IPS DF 4.7 (cell line): ENCODE data around the gene APLNR.
"Not testable (repeated sequence)": the region's sequence is repeated elsewhere in the genome, so short reads cannot be mapped to it uniquely, and the experiment has no call there.

Experiments
- DNase-seq: peaks from one replicate; pipeline ENCODE4 v3.0.0-alpha.2; 2013; ENCODE audit warnings: low spot score; ENCODE audit errors: extremely low read depth

APLNR gene

DNA sequence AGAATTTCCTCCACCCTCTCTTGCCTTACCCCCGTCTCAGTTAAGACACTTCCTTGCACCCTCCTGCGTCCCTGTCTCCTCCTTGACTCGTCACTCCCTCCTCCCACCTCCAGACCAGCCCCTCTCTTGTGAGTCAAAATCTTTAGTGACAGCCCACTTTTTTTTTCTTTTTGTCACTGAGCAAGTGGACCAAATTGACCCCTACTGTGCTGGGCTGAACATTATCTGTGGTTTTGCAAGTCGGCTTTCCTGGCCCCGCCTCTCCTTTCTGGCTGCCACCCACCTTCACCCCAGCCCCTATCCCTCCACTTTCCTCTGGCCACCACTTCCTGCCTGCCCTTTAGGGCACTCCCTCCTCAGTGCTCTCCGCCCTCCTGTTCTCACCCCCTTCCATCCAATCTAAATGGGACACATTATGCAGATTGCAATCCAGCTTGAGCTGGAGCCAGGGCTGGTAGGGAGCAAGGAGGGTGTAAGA, at the start of gene APLNR:
Gene APLNR, minus strand, starts transcription at position 47 of the 478 bp plus-strand sequence. CDS start 246 bp downstream, outside the sequence.
- DNase-seq, result no peak

DNA sequence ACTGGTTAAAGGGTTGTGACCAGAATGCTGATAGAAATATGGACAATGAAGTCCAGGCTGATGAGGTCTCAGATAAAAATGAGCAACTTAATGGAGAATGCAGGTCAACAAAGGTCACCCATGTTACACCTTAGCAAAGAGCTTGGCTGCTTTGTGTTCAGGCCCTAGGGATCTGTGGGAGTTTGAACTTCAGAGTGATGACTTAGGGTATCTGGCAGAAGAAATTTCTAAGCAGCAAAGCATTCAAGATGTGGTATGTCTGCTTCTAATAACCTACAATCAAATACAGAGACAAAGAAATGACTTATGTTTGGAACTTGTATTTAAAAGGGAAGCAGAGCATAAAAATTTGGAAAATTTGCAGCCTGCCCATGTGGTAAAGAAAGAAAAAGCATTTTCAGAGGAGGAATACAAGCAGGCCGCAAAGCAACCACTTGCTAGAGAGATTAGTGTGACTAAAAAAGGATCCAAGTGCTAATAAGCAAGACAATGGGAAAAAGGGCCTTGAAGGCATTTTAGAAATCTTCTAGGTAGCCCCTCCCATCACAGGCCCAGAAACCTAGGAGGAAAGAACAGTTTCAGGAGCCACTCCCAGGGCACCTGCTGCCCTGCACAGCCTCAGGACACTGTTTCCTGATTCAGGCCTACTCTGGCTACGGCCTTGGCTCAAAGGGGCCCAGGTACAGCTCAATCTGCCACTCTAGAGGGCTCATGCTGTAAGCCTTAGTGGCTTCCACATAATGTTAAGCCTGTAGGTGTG, 46.4 kb upstream of the APLNR start:
- no peak for DNase-seq

DNA sequence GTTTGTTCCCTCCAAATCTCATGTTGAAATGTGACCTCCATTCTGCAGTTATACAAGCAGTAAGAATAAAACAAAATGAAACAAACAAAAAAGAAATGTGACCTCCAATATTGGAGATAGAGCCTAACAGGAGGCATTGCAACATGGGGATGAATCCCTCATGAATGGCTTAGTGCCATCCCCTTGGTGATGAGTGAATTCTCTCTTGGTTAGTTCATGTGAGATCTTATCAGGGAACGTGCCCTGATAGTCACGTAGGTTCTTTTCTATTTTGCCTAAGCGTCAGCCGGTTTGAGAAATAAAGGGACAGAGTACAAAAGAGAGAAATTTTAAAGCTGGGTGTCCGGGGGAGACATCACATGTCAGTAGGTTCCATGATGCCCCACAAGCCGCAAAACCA, 44.5 kb upstream of the APLNR start:
- not testable (repeated sequence) for DNase-seq

DNA sequence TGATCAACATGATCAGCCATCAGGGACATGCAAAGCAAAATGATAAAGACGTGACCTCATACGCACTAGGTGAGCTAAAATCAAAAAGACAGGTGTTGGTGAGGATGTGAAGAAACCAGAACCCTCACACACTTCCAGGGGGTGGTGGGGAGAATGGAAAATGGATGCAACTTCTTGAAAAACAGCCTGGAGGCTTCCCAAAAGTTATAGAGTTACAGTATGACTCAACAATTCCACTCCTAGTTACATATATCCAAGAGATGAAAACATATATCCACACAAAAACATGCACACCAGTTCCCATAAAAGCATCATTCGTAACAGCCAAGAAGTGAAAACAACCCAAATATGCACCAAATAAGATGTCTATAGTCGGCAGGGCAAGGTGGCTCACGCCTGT, 42.1 kb upstream of the APLNR start:
- no peak for DNase-seq

DNA sequence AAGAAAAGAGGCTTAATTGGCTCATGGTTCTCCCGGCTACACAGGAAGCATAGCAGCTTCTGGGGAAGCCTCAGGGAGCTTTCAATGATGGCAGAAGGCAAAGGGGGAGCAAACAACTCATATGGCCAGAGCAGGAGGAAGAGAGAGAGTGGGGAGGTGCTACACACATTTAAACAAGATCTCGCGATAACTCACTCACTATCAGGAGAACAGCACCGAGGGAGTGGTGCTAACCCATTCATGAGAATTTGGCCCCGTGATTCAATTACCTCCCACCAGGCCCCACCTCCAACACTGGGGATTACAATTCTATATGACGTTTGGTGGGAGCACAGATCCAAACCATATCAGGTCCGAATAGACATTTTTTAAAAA, 41.7 kb upstream of the APLNR start:
- DNase-seq, result no peak

DNA sequence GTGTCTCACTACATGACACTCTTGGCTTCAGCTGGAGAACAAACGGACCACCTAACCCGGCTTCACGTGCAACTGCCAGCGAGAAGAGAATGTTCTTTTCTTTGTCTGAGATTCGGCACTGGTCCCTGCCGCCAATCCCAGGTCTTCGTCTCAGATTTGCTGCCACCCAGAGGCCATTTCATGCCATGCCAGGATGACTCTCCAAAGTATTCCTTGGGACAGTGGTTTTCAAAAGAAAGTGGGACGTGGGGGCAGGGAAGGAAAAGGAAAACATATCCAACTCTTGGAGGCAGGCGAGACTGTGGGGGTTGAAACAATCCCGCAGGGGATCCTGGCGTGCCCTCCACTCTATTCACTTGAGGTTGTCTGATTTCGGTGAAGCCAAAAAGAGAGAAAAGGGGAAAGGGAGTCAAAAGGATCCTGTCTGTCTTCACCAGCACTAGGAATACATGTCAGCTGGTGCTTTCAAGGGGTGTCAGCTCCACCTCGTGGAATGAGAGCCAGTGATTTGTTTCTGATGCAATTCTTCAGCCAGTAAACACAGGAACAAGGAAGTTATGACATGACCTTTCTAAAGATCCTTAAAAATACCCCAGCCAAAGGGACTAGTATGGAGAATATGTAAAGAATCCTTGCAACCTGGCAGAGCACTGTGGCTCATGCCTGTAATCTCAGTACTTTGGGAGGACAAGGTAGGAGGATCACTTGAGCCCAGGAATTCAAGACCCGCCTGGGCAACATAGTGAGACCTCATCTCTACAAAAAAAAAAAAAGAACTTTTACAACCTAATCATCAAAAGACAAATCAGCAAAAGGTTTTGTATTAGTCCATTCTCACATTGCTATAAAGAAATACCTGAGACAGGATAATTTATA, 41.0 kb upstream of the APLNR start:
- DNase-seq, result no peak

DNA sequence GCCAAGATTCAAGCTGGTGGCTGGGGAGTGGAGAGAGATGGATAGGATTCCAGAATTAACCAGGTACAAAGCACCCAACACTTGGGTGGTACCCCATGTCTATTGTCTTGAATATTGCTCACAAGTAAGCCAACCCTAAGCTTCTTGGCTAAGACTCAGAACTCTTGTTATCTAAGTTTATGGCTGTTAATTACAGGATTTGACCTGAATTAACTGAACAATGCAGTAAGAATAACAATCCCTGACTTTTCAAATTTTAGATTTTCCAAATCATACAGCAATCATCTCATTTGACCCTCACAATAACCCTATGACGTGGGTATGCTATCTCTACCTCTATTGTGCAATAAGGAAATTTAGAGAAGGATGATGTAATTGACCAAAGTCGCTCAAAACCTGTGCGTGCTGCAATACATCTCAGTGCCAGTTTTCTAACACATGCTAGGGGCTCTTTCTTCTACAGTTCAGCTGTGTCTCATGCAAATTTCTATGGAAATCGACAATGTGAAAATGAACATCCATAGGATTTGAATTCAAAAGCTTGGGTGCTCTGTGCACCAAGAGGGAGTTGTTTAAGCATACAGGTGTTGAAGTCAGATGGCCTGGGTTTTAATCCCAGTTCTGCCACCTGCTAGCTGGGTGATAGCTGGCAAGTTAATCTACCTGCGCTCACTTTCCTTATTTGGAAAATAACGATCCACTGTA, 40.1 kb upstream of the APLNR start:
- no peak for DNase-seq

DNA sequence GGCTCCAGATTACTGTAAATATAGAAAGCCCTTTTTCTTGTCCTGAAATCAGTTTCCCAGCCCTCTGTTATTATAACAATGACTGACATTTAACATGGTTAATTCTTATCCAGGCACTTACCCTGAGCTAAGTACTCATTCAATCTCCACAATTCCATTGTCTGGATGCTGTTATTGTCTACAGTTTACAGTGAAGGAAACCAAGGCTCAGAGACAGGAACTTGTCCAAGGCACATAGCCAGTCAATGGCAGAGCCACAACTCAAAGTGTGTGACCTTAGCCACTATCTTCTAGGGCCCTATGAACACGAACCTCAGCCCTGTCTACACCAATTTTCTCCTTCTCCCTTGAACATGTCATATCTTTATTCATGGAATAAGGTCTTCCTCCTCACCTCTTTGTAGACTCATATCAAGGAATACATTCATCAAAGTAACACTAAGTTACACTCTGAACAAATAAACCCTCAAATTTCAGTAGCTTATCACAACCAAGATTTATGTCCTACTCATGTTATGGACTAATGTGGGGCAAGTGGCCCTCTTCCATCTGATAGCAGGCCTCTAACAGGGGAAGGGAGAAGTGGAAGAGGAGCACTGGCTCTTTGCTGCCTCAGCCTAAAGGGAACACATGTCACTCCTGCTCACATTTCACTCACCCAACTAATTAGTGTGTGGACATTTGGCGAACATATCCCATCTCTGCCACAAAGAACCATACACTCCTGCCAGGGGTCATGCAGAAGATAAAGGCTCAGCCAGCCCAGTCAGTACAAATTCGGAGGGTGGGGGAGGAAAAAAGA, 39.3 kb upstream of the APLNR start:
- DNase-seq, result no peak

DNA sequence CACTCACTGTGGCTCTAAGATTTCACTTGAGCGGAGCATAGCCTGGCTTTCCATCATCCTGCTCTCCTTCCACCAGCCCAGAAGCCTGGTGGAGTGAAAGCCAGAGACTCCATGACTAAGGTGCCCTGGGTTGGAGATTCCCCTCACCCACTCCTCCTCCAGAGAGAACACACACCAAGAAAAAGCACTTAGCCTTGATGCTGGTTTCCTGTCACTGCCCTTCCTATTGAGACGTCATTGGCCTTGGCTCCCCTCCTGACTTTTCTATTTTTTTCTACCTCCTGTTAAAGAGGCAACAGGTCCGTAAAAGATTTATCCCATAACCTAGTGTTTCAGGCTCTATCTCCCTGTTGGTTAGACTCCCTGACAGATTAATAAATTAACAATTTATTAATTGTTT, 38.5 kb upstream of the APLNR start:
- no peak for DNase-seq

DNA sequence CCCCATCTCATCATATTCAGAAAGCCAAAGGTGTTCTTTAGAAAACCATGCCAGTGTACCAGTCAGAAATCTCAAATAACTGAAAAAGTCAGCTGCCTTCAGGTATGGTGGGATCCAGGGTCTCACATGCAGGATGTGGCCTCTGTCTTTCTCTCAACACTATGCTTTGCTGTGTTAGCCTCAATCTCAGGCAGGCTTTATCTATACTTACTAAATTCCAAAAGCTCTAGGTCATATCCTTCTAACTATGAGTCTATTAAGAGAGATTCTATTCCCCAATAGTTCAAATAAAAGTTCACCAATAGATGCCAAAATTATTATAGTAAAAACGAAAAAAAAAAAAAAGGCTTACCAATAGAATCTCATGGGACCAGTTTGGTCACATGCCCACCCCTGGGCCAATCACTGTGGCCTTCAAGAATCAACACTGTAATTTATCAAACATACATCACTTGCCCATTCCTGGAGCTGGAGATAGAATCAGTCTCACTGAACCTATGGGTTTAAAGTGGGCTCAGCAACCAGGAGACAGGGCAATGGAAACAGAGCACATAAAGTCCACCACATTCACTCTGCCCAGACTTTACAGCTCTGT, 38.0 kb upstream of the APLNR start:
- DNase-seq, result no peak

DNA sequence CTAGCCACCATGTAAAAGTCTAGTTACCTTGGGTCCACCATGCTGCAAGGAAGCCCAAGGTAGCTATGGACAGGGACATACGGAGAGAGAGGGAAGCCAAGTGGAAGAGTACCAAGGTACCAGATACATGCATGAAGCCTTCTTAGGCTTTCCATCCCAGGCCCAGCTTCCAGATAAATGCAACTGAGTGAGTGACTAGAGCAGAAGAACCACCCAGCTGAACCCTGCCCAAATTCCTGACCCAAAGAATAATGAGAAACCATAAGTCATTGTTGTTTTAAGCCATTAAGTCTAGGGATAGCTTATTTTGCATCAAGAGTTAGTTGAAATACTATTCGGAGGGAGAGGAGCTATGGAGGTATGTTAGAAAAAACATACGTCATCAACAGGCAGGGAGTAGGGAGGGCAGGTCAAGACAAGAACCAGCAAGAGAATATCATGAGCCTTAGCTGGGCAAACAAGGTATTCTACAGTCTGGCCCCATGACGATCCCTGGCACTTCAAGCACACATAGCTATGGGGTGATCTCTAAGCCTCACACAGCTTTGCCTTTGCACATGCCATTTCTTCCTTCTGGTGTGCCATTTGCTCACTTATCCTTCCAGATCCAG, 36.5 kb upstream of the APLNR start:
- no peak for DNase-seq

DNA sequence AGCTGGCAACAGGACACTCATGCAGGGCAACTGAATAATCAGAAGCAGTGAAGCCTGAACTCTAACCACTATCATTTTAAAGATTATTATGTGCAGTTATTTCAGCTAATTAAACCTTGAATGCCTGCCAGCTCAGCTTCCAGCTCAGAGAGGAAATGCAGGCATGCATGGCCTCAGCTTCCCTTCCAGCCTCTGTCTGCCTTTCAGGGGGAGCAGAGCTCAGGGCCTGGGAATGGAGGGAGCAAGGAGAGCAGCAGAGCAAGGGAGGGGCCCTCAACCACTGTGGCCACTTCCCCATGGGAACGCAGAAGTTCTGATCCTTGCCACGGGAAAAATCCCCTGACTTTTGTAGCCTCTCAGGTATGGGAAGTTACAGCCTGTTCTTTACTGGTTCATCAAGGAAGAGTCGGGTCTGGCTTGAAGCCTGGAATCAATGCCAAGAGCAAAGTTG, 32.5 kb upstream of the APLNR start:
- no peak for DNase-seq

DNA sequence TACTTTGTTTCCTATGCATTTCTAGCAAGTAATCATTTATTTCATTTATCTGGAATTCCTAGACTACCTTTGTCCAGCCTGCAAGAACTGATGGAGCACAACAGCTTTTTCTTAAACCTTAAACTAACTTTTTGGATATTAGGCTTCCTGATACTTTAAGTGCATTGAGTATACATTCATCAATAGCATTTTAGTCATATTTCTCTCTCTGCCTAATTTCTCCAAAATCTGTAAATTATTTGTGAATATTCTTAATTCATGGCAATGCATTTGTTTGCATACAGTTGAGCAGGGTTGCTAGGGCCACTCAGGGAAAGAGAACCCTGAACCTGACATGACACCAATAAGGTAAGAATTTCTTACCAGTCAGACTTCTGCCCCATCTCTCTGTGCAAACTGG, 29.1 kb upstream of the APLNR start:
- no peak for DNase-seq

DNA sequence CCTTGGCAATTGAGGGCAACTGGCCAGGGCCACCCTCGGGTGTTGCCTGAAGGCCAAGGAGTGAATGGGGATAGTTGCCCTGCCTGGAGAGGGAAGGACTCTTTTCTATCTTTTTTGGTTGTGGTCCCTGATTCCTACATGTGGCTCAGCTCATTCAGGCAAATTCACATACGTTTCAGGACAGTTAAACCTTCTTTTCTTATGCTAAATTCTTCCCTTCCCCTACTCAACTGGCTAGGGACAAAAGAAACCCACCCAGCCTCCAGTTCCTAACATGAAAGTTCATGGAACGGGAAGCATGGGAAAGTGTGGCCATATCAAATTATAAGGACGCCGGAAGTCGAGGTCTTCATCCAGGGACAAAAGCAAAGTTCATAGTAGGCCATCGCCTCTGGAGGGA, 26.3 kb upstream of the APLNR start:
- peak; percentile 58 for DNase-seq

DNA sequence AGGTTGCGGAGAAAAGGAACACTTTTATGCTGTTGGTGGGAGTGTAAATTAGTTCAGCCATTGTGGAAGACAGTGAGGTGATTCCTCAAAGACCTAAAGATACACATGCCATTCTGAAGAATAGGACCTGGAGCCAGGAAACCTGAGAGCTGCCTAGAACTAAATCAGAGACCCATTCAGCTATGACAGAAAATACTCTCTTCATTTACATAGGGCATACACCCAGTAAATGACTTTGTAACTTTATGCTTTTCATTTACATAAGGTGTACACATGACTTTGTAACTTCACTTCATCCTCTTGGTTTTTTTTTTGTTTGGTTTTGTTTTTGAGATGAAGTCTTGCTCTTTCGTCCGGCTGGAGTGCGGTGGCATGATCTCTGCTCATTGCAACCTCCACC, 25.1 kb upstream of the APLNR start:
- no peak for DNase-seq

DNA sequence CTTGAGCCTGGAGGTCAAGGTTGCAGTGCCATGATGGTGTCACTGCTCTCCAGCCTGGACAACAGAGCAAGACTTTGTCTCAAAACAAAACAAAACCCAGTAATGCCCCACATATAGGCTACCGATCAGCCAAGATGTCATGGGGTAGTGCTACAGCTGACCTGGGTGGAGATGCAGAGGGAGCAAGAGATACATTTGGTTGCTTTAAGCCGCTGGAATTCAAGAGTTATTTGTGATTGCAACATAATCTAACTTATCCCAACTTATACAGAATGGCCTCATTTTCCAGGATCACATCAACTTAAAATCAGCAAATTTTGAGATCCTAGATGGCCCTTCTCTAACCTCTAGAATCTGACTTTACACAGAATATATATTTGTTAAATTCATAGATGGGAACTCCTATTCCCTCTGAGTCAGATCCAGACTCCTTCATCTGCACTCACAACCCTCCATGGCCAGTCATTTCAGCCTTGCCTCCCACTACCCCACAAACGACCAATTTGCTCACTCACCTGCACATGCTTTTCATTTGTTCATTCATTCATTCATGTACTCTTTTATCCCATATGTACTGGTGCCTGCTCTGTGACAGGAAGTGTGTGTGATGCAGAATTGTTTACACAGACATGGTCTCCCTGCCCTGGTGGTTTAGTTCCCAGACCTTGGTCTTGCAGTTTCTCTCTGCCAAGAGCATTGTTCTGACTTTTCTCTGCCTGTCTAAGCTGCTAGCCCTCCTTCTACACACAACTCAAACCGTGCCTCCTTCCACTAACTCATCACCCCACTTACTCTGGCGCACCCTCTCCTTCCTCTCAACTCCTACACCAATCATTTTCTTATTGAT, 24.1 kb upstream of the APLNR start:
- no peak for DNase-seq

DNA sequence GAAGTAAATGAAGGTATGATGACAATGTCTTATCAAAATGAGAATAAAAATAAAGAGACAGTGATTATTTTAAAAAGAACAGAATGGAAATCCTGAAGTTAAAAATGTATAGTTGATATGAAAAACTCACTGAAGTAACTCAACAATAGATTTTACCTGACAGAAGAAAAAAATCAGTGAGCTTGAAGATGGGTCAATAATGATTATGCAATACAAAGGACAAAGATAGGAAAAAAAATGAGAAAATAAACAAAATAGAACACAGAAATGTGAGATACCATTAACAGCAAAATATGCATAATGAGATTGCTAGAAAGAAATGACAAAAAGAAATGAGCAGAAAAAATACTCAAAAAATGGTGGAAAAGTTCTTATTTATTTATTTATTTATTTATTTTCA, 19.1 kb upstream of the APLNR start:
- DNase-seq, result no peak

DNA sequence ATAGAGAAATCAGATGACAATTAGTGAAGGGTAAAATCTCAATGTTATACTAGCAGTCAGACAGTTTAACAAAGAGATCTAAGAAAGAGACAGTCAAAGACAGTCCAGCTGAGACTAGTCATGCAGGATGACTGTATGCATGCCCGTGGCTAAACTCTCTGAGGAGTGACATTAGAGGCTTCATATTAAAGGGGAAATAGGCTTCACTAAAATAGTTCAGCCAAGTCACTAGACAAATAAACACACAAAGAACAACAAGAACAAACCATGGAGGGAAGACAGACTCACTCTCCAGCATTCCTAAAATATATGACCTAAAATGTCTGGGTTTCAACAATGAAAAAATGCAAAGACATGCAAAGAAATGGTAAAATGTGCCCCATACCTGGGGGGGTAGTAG, 18.6 kb upstream of the APLNR start:
- no peak for DNase-seq

DNA sequence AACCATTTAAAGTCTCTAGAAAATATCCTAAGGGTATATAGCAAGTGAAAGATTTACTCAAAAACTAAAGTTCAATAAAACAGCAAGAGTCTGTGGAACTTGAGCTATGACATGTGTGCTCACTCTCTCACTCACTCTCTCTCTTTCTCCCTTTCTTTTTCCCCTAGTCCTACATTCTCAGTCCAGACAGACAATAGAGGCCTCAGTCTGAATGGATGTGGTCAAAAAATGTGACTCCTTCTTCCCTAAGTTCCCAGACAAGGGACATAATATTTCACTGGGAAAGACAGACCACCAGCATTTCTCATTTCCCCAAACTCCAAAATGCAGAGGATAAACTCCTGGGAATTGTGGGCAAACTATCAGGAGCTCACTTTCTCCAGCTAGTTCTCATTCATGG, 17.6 kb upstream of the APLNR start:
- no peak for DNase-seq
